C4-2B (cell line): Measurements from ENCODE around the gene NLRP9.

ENCODE experiments used
- H3K27ac ChIP-seq: fragments of 450-650 bp; 2 replicates; pipeline ENCODE4 v1.5.1; 2017
- ZFX ChIP-seq: fragments of 450-650 bp; IDR thresholded peaks from 2 replicates; pipeline ENCODE4 v1.6.1; 2017
- TF ChIP-seq, protein P1 (sequence below): fragments of 450-650 bp; conservative IDR thresholded peaks from 2 replicates; pipeline ENCODE4 v1.5.1; 2017; ENCODE audit warnings: mild to moderate bottlenecking

The NLRP9 gene

GRCh38 chr19:55712804-55713631 is 25.2 kb downstream of the NLRP9 start:
- TF ChIP-seq ZFX, result no peak
- TF ChIP-seq, protein P1, sequence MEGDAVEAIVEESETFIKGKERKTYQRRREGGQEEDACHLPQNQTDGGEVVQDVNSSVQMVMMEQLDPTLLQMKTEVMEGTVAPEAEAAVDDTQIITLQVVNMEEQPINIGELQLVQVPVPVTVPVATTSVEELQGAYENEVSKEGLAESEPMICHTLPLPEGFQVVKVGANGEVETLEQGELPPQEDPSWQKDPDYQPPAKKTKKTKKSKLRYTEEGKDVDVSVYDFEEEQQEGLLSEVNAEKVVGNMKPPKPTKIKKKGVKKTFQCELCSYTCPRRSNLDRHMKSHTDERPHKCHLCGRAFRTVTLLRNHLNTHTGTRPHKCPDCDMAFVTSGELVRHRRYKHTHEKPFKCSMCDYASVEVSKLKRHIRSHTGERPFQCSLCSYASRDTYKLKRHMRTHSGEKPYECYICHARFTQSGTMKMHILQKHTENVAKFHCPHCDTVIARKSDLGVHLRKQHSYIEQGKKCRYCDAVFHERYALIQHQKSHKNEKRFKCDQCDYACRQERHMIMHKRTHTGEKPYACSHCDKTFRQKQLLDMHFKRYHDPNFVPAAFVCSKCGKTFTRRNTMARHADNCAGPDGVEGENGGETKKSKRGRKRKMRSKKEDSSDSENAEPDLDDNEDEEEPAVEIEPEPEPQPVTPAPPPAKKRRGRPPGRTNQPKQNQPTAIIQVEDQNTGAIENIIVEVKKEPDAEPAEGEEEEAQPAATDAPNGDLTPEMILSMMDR, result no peak
- no peak overlapping the region for H3K27ac ChIP-seq

DNA sequence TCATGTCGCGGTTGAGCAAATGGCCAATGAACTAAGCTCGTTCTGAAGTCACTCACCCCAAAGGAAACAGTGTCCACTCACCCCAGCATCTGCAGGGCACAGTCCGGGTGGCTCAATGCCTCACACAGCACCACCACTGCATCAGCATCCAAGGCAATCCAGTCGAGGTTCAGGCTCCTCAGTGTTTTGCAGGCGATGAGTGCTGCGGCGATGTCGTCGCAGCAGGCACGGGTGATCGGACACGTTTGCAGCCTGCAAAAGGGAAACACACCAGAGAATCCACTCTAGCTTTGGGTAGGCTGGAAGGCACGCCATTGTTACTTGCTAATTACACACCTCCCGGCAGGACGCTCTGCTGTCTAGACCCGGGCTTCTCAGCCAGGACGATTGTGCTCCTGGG is 26.5 kb downstream of the NLRP9 start:
- TF ChIP-seq ZFX, result no peak
- TF ChIP-seq, protein P1, result no peak
- H3K27ac ChIP-seq, result no peak overlapping the region

DNA sequence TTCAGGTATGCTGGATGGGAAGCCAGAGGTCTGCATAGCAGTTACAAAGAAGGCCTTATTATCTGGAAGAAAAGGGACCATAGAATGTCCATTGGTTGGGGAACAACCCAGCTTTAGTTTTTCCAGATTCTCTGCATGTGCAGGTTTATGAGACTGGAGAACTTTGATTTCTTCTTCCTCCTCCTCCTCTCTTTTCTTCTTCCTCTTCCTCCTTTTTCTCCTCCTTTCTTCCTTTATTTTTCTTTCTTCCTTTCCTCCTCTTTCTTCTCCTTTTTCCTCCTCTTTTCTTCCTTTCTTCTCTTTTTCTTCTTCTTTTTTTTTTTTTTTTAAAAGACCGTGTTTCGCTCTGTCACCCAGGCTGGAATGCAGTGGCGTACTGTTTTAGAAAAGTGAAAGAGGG is 32.2 kb downstream of the NLRP9 start:
- no peak for TF ChIP-seq ZFX
- TF ChIP-seq, protein P1, result no peak
- no peak overlapping the region for H3K27ac ChIP-seq

- no peak overlapping the region for H3K27ac ChIP-seq
- TF ChIP-seq ZFX, result no peak
- TF ChIP-seq, protein P1, result no peak
Measured at GRCh38 chr19:55704494-55705245, 33.5 kb downstream of the NLRP9 start.

- TF ChIP-seq ZFX, result no peak
- TF ChIP-seq, protein P1, result peak; percentile 78
Measured at GRCh38 chr19:55703790-55704215, 34.4 kb downstream of the NLRP9 start.

DNA sequence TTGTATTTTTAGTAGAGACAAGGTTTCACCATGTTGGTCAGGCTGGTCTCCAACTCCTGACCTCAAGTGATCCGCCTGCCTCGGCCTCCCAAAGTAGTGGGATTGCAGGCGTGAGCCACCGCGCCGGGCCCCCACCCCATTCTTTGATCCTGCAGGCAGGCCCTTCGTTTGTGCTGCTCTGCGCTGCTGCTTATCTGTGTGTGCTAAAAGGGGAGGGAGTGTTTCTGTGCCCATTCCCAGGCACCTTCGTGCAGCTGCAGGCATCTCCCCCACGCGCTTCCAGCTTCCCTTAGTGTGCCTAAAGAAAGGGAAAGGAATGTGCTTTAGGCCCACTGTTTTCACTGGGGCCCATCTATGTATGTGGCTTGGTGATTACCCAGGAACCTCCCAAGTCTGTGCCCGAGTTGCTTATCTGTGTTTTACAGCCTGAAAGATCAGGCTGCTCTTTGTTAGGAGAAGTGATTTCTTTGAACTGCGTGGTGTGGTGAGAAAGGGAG is 36.0 kb downstream of the NLRP9 start:
- H3K27ac ChIP-seq, result no peak overlapping the region
- no peak for TF ChIP-seq ZFX
- TF ChIP-seq, protein P1, result no peak

More at GRCh38 chr19:55703790-55704215, 34.4 kb downstream of the NLRP9 start:
- H3K27ac ChIP-seq, result no peak overlapping the region

DNA sequence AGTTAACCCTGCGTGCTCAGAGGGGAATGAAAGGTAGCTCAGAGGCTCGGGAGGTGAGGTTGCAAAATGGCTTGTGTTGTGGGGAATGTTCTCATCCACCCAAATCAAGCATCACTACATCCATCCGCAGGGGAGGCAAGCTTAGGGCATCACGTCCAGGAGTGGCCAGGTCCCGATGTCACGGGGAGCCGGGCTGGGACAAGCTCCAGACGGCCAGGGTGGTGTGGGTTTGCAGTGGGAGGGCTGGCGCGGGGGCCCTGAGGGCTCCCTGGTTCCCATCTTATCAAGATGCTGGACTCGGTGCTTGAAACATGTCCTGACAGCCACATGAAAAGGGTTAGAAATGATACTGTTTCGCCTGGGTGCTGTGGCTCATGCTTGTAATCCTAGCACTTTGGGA is 37.4 kb downstream of the NLRP9 start:
- TF ChIP-seq, protein P1, result no peak
- TF ChIP-seq ZFX, result no peak

More for the DNA sequence above, 37.4 kb downstream of the NLRP9 start:
- no peak overlapping the region for H3K27ac ChIP-seq
